Right forelimb (tissue), 1 donor: ENCODE measurements around the gene HOXB9.
A peak's percentile ranks its signal among the peaks of the same experiment; 100 is the strongest.

ENCODE experiments used
- DNase-seq: peaks from one replicate; pipeline ENCODE4 v3.0.0-alpha.2; 2018

The HOXB9 gene

GRCh38 chr17:48596000-48596734 is 30.0 kb downstream of the HOXB9 start:
- no peak for DNase-seq

- DNase-seq = no peak
These were observed 30.7 kb downstream of the HOXB9 start for GRCh38 chr17:48595278-48595999.

DNA sequence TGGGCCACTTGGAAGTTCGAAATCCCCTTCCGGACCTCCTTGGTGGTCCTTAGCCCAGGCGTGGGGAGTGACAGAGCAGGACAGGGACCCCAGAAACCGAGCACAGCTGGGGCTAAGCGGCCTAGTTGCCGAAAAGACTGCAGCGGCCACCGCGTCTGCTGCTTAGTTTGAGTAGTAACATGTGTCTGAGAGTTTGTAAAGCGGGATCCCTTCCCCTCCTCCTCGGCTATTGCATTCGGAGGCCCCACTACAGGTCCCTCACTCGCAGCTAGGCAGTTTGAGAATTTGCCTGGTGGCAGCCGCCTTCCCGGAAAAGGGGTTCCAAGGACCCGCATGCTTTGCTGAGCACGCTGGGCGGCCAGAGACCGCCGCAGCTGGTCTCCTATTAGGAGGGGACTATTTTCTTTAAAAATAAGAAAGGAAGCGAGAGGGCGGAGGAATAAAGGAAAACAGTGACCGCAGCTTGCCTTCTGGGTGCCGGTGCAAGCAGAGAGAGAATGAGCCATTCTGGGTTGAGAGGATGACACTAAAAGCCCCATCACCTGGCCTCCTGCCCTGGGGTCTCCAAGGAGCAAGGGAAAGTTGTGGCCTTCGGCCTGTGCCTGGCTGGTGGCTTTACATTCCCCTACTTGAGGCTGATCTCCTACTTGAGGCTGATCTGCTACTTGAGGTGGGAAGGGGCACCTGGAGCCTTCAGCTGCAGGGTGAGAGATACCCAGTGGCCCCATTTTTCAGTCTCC is 31.4 kb downstream of the HOXB9 start:
- no peak for DNase-seq

GRCh38 chr17:48593840-48594537 is 32.2 kb downstream of the HOXB9 start:
- peak; percentile 87 for DNase-seq

DNA sequence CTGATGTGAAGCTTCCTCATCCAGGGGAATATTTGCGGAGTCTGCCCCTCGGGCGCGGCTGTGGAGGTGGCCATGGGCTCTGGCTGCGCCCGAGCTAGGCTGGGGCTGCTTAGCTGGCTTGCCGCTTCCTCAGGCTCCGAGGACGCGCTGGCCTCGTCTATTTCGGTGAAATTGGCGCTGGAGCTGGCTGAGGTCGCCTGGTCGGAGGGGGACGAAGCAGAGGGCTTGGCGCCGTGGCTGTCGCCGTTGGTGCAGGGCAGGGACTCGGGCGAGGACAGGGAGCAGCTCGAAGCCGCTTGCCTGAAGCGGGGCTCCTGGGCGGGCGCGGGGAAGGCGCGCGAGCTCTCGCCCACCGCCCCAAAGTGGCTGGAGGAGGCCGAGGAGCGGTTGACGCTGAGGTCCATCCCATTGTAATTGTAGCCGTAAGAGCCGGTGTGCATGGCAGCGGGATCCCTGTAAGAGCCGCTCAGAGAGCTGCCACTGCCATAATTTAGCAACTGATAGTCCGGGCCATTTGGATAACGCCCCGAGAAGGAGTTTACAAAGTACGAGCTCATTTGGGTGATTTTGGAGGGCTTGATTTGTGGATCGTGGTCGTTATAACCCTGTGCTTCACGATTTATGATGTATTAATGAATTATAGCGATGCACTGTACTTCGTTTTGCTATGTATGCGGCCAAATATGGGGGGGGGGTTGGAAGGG is 32.9 kb downstream of the HOXB9 start, which contains the start of gene HOXB5:
Gene HOXB5 (minus strand): TSS at position 654 of the 704 bp plus-strand sequence. CDS start 97 bp downstream, at position 557.
- no peak for DNase-seq

- DNase-seq = no peak
These were observed 33.6 kb downstream of the HOXB9 start for GRCh38 chr17:48592577-48592976.

DNA sequence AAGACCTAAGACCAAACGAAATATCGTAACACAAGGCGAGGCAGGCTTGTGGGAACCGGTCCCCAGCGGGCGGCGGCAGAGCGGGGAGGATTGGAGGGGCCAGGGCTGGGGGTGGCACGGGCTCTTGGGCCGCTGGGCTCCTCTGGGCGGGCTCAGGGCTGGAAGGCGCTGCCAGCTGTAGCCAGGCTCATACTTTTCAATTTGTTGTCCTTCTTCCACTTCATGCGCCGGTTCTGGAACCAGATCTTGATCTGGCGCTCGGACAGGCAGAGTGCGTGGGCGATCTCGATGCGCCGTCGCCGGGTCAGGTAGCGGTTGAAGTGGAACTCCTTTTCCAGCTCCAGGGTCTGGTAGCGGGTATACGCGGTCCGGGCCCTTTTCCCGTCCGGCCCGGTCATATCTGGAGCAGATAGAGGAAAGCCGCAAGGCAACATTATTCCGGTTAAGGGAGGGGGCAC is 34.1 kb downstream of the HOXB9 start:
- DNase-seq = no peak

DNA sequence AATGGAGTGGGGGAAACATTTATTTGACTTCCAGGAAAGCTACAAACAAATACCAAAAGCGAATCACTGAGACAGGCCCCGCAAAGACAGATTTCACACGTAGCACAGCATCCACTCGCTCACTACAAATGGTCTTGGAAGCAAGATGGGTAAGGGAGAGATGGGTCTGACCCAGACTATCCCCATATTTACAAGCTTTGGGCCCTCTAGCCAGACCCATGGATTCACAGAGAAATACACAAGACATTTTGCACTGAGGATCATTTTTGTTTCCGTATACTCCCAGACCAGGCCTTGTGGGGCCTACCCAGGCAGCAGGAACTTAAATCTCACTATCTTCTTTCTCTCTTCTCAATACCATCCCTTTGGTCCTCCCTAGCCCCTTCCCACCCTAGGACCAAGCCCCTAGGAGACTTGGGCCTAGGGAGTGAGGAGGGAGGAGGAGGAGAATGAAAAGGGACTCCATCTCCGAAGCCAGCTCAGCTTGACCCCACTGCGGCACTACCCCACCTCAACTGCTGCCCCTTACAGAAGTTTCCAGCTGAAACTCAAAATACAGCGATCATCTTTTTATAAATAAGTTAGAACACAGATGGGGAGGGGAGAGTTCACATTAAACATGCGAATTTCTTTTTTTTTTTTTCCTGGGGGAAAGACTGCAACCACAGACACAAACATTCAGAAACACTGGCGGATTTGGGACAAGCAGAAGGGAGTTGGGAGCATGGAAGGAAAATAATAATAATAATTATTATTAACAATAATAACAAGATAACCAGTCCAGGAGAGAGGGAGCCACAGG is 34.7 kb downstream of the HOXB9 start:
- DNase-seq = no peak

GRCh38 chr17:48590607-48591161 is 35.5 kb downstream of the HOXB9 start:
- no peak for DNase-seq

GRCh38 chr17:48589831-48590606 is 36.1 kb downstream of the HOXB9 start, which contains the start of gene HOXB3:
Gene HOXB3 (minus strand): TSS chr17:48590241. CDS start chr17:48552474, 37,767 bp downstream.
- no peak for DNase-seq

- DNase-seq = no peak
These were observed 36.9 kb downstream of the HOXB9 start for GRCh38 chr17:48589060-48589830.

DNA sequence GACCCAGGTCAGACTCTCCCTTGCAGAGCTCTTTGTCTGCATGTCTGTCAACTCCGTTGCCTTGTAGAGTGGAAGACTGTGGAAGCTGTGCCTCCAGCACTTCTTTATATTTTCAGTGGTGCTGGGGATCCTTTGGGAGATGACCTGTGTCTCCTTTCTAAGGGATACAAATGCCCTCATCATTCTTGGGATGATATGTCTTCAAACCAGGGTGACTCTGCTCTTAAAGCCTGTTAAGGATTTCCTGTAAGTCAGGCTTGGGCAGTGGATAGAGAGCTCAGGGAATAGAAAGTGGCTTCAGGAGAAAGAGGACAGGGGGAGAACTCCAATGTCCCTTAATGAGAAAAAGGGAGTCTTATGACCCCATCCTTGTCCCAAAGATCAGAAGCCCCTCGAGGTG is 37.6 kb downstream of the HOXB9 start:
- no peak for DNase-seq

GRCh38 chr17:48588074-48588415 is 38.1 kb downstream of the HOXB9 start:
- no peak for DNase-seq

DNA sequence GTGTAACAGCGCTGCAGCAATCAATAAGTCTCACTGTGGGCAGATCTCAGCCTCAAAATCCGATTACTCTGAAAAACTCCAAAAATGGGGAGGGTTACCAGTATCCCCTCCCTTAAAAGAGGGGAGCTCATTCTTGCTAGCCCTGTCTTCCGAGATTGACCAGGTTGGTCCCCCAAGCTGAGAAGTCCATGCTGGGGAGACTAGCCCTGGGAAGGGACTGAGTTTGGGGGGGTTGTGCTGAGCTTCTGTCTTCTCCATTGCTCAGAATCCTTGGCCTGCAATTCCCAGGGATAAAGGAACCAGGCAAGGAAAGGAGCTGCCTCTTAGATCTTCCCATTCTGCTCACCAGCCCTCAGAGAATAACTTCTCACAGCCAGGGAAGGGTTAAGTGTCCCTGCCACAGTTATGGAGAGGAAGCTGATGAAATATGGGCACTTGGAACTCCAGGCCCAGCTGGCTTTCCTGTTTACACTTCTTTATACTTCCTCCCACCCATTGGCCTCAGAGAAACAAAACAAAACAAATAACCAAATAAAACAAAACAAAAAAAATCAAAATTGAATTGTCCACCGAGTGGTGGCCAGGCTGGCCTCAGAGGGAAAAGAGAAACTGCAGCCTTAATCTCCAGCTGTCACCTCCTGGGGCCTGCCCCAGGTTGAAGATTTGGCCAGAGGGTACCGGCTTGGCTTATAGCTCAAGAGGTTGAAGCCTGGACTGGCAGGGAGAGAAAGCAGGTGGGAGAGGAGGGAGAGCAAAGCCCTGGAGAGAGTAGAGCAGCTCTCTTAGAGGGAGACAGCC is 38.7 kb downstream of the HOXB9 start:
- no peak for DNase-seq

GRCh38 chr17:48586355-48587258 is 39.6 kb downstream of the HOXB9 start:
- no peak for DNase-seq

DNA sequence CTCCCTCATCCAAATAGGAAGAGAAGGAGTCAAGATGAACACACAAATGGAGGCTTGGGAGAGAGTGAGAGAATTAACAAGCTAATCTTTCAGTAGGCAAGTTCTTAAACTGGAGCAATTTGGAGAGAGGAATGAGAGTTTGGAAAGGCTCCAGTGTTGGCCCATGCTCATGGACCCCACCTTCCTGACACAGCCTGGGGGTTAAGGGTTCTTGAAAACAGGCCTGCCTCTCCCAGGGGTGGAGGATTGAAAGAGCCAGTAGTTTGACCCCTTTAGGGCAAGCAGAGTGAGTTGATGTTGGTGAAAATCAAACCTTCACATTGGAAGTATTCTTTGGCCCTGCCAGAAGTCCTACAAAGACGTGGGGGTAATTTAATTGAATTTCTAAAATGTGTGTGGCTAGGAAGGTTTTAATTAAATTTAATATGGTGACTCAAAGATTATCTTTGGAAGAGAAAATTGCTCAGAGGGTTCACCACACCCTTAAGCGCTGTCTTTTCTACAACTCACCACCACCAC is 41.9 kb downstream of the HOXB9 start:
- DNase-seq = no peak

- DNase-seq = no peak
These were observed 42.4 kb downstream of the HOXB9 start for GRCh38 chr17:48583708-48584222.
